ENCODE results near the gene COBLL1.

The COBLL1 gene

GRCh38 chr2:164690361-164690760 lies 151.3 kb downstream of the COBLL1 start:
- Histone ChIP-seq H2AFZ (ENCODE audit: low read length) (no peak overlapping the region), H3K27ac (ENCODE audit: low read depth, low read length, poor library complexity, severe bottlenecking) (no peak overlapping the region), H3K27me3 (ENCODE audit: insufficient read depth, low read length) (no peaks in the 10 kb centered on the region), H3K4me3 (ENCODE audit: low read depth, low read length, poor library complexity, severe bottlenecking) (no peak overlapping the region), H3K4me2 (ENCODE audit: low read length) (no peak overlapping the region), H4K20me1 (ENCODE audit: insufficient read depth, low read length) (no peaks in the 10 kb centered on the region), H3K9me2 (ENCODE audit: low read depth, low read length) (no peaks in the 10 kb centered on the region), H3K36me3 (ENCODE audit: insufficient read depth, low read length) (no peaks in the 10 kb centered on the region), H3K9ac (ENCODE audit: low read length) (no peak overlapping the region), H3K79me2 (ENCODE audit: insufficient read depth, low read length) (no peaks in the 10 kb centered on the region), H3K4me1 (ENCODE audit: insufficient read depth, low read length, severe bottlenecking) (no peaks in the 10 kb centered on the region), H3F3A (ENCODE audit: insufficient read depth, low read length) (no peaks in the 10 kb centered on the region), H3K9me3 (ENCODE audit: low read length) (no peaks in the 10 kb centered on the region)
- TF ChIP-seq EZH2 (IDR thresholded peaks at IDR 0.05; ENCODE audit: borderline replicate concordance, low read length) (no peak), CTCF (IDR thresholded peaks at IDR 0.05; ENCODE audit: low read length) (no peak)

- Histone ChIP-seq H3K36me3 (ENCODE audit: insufficient read depth, low read length) (no peaks in the 10 kb centered on the region), H3K9me2 (ENCODE audit: low read depth, low read length) (no peaks in the 10 kb centered on the region), H3F3A (ENCODE audit: insufficient read depth, low read length) (no peaks in the 10 kb centered on the region), H4K20me1 (ENCODE audit: insufficient read depth, low read length) (no peaks in the 10 kb centered on the region), H3K9me3 (ENCODE audit: low read length) (no peaks in the 10 kb centered on the region), H3K27me3 (ENCODE audit: insufficient read depth, low read length) (no peaks in the 10 kb centered on the region), H3K9ac (ENCODE audit: low read length) (no peak overlapping the region), H3K27ac (ENCODE audit: low read depth, low read length, poor library complexity, severe bottlenecking) (no peak overlapping the region), H3K4me2 (ENCODE audit: low read length) (no peak overlapping the region), H2AFZ (ENCODE audit: low read length) (no peak overlapping the region), H3K4me3 (ENCODE audit: low read depth, low read length, poor library complexity, severe bottlenecking) (no peak overlapping the region), H3K4me1 (ENCODE audit: insufficient read depth, low read length, severe bottlenecking) (no peaks in the 10 kb centered on the region), H3K79me2 (ENCODE audit: insufficient read depth, low read length) (no peaks in the 10 kb centered on the region)
- TF ChIP-seq EZH2 (IDR thresholded peaks at IDR 0.05; ENCODE audit: borderline replicate concordance, low read length): no peak
- TF ChIP-seq CTCF (IDR thresholded peaks at IDR 0.05; ENCODE audit: low read length): no peak
These were observed 152.7 kb downstream of the COBLL1 start for GRCh38 chr2:164688896-164689419.

- Histone ChIP-seq H3K9ac (ENCODE audit: low read length) (no peak overlapping the region), H3K4me1 (ENCODE audit: insufficient read depth, low read length, severe bottlenecking) (no peaks in the 10 kb centered on the region), H3K4me3 (ENCODE audit: low read depth, low read length, poor library complexity, severe bottlenecking) (no peak overlapping the region), H3K79me2 (ENCODE audit: insufficient read depth, low read length) (no peaks in the 10 kb centered on the region), H3K27ac (ENCODE audit: low read depth, low read length, poor library complexity, severe bottlenecking) (no peak overlapping the region), H3K36me3 (ENCODE audit: insufficient read depth, low read length) (no peaks in the 10 kb centered on the region), H3K9me2 (ENCODE audit: low read depth, low read length) (no peaks in the 10 kb centered on the region), H4K20me1 (ENCODE audit: insufficient read depth, low read length) (no peaks in the 10 kb centered on the region), H3F3A (ENCODE audit: insufficient read depth, low read length) (no peaks in the 10 kb centered on the region), H2AFZ (ENCODE audit: low read length) (no peak overlapping the region), H3K9me3 (ENCODE audit: low read length) (no peaks in the 10 kb centered on the region), H3K4me2 (ENCODE audit: low read length) (no peak overlapping the region), H3K27me3 (ENCODE audit: insufficient read depth, low read length) (no peaks in the 10 kb centered on the region)
- TF ChIP-seq CTCF (IDR thresholded peaks at IDR 0.05; ENCODE audit: low read length): no peak
- TF ChIP-seq EZH2 (IDR thresholded peaks at IDR 0.05; ENCODE audit: borderline replicate concordance, low read length): no peak
These were observed 160.6 kb downstream of the COBLL1 start for GRCh38 chr2:164681009-164681408.

Measured in OCI-LY1 (cell line).